Measurements from ENCODE around the gene CAPNS2.

CAPNS2 gene

GRCh38 chr16:55566432-55567175 is at the start of gene CAPNS2:
TSS of gene CAPNS2 (plus strand) at chr16:55566684. CDS start at chr16:55566757, 73 bp downstream.
- DNase-seq, result no peak

GRCh38 chr16:55521792-55522191 is 44.7 kb upstream of the CAPNS2 start:
- no peak for DNase-seq

DNA sequence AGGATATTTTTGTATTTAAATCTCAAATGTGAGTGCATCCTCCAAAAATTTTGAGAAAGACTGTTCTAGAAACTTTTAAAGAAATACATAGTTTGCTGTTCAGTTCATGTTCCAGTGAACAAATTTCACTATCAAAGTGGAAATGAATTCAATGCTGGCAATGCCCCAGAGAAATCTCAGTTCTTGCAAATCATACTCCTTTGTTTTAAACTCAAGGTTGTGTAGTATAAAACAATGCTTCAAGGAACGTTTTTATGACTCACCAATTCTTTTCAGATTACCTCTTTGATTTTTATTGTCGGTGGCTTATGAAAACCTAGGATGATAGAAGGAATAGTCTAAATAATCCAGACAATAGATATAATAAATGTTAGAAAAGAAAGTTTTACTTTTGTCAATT is 40.0 kb upstream of the CAPNS2 start:
- no peak for DNase-seq

DNA sequence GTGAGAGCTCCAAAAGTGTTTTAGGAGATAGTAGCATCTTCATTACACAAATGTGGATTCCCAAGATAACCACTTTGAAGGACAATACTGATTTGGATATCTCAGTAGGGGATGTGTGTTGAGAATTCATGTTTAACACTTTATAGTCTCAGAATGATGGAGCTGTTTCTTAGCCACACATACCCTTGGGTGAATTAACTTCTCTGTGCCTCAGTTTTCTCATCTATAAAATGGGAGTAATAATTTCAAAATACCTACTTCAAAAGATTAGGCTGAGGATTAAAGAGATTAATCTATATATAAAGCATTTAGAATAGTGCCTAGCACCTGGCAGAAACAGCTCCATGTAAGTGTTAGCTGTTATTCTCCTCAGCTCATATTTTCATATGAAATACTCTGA is 38.6 kb upstream of the CAPNS2 start:
- no peak for DNase-seq

DNA sequence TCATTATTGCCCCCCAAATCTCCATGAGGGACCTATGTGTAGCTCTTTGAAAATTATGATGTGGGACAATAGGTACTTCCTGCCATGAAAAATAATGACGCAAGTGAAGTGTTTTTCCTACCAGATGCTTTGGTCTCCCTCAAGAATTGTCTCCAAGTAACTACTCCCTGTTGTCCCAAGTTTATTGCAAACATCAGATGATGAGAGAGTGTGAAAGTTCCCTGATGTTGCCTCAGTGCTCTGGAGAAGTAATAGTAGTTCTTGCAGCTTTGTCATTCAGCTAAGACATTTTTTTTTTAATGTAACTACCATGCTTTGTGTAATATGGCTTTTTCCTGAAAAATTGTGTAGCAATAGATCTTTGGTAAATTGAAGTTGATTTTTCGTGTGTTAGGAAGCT is 37.5 kb upstream of the CAPNS2 start:
- no peak for DNase-seq

- DNase-seq, result no peak
Observed at GRCh38 chr16:55530316-55530856, 36.1 kb upstream of the CAPNS2 start.

DNA sequence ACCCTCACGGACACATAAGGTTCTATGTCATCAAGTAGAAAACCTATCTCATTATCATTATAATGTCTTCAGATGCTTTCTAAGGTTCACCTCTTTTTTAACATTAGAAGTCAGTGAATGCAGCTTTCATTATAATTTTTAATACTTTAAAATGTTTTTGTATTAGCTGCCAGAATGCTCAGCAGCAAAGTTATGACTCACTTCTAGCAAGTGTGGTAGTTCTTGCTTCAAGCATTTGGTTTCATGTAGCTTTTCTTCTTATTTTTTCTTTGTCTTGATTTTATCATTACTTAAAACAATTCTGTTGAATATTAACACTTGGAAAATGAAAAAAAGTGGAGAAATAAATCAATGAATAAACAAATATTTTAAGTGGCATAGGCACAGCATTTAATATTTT is 34.3 kb upstream of the CAPNS2 start:
- DNase-seq, result no peak

DNA sequence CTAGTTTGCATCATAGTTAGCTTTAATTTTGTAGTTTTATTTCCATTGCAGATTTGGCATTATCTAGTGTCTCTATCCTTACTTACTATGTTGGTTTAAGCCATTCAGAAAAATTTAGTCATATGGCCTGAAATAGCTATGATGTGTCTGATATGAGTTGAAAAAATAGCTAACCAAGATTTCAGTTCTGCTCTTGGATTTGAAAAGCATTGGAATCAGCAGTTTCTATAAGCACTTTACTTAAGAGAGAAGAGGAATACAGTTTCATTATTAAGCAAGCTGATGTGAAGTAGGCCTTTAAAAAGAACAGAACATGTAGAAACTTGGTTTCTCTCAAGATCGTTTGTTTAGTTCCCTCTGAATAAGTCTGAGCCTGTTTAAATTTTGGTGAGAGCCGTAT is 31.7 kb upstream of the CAPNS2 start:
- DNase-seq, result no peak

- DNase-seq, result no peak
Observed at GRCh38 chr16:55539049-55539448, 27.4 kb upstream of the CAPNS2 start.

DNA sequence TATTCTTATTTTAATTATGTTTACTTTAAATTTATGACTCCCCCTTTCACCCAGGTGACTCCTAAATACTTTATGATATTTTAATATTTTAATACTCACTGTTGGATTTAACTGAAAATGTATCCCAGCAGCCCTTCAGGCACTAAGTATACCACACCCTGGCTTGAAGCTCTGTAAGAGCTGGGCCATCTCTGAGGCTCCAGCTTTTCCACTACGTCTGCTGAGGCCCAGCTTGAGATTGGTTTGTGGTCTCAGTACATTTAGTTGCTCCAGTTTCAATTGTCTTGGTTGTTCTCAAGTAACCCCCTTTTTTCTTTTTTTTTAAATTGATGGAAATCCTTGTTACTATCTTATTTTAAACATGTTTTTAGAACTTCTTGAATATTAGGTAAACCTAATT is 27.0 kb upstream of the CAPNS2 start:
- DNase-seq, result no peak

DNA sequence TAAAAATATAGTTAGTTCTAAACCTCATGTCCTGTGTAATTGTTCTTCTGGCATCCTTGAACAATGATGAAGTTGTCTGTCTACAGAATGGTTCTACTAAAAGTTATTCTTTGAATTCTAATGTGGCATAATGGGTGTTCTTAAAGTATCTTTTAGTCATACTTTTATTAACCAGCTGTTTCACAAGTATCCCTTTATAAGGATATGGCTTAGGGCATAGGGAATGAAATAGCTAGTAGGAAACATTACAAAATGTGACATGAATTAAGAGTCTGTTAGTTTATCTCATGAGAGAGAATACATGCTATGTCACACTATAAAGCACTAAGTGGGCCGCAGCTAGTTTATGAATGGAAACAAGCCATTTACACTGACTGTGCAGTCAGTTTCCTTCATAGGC is 26.3 kb upstream of the CAPNS2 start:
- DNase-seq, result no peak

DNA sequence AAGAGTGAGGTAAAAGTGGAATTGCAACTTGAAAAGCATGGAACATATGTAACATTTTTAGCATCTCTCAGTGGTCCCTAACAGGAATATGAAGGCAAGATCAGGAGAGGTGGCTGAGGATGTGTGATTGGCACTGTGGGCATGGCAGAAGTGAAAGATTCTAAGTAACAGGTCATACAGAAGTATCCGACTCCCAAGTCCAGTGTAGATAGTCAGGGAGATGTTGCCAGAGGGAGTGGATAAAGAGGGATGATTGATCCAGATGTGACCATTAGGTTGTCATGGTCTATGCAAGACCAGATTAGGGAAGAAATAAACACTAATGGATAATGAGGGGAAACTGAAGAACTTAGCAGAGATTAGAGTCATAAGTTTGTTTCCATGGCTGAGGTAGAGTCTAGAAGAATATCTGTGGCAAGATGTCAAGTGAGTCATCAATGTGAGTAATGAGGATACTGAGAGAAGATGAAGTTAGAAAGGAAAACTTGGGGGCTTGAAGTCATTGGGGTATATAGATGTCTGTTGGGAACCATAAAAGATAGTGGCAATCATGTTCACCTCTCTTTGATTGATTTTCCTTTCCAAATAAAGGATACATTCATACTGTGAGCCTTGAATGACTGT is 23.9 kb upstream of the CAPNS2 start:
- no peak for DNase-seq

DNA sequence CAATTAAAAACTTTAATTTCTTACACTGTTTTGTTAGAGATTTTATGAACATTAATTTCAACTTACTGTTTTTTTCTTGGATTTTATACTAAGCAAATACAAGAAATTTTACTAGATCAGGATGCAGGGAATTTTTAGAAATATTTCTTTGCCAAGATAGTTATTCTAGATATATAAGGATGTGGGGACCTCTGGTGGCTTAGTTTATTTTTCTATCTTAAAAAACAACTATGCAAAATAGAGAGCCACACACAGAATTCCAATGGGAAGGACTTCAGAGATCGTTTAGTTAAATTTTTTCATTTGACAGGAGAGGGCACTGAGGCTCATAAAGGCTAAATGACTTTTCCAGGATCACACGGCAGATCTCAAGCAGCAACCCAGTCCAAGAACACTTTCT is 23.0 kb upstream of the CAPNS2 start:
- no peak for DNase-seq

DNA sequence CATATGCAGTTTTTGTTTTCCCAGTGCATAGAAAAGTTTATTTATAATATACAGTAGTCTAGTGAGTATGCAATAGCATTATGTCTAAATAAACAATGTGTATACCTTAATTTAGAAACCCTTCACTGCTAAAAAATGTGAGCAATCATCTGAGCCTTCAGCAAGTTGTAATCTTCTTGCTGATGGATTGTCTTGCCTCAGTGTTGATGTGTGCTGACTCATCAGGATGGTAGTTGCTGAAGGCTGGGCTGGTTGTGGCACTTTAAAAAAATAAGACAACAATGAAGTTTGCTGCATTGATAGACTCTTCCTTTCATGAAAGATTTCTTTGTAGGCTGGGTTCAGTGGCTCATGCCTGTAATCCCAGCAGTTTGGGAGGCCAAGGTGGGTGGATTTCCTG is 13.9 kb upstream of the CAPNS2 start:
- DNase-seq, result no peak

DNA sequence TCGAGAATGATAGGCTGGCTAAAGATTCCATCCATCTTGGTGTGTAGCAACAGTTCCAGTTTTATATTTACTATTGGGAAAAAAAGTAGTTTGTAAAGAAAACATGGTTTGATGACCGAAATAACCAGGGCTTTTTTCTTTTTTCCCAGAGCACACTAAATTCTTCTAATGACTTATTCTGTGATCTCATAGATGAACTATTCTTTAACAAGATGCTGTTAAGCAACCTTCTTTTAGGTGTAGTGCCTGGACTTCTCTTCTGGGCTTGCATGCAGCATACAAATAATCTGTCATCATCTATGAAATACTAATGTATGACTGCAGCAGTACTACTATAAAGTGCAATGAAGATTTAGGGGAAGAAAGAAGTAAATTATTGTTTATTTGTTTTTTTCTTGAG is 11.0 kb upstream of the CAPNS2 start:
- DNase-seq, result no peak

DNA sequence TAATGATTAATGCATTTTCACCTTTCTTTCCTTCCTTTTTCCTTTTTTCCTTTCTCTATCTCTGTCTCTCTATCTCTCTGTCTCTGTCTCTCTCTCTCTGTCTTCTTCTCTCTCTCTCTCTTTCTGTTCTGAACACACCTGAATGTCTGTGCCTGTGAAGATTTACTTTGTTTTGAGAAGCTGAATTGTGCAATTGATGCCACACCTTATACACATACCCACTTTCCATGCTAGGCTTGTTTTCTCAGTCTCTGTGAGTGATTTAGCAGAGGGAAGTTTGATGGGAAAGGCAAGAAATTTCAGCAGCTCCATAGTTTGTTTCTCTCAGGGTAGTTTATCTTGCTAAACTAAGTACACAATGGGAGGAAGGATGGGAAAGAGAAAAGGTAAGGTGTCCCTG is 9.3 kb upstream of the CAPNS2 start:
- no peak for DNase-seq

- DNase-seq, result no peak
Observed at GRCh38 chr16:55559233-55559632, 7.3 kb upstream of the CAPNS2 start.

DNA sequence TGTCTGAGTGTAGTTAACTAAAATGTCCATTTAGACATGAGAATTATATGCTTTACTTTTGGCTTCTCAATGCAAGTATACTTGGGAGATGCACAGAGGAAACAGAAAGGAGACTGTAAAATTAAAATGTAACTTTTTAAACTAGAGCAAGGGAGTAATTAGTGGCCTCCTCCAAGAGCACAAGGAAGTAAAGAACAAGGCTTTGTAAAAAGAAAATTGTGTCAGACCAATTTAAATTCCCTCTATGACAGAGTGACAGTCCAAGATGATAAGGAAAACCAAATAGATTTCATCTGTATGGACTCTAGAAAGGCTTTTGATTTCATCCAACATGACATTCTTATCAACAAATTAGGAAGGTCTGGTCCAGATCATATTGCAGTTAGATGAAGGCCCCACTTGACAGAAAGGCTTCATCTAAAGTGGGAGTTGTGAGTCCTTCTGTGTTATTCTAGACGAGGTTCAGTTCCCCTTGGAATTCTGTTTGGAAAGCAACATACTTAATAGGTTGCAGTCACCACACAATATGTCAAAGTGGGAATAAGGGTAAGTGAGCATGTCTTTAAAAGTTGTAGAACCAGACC is 6.5 kb upstream of the CAPNS2 start:
- no peak for DNase-seq

DNA sequence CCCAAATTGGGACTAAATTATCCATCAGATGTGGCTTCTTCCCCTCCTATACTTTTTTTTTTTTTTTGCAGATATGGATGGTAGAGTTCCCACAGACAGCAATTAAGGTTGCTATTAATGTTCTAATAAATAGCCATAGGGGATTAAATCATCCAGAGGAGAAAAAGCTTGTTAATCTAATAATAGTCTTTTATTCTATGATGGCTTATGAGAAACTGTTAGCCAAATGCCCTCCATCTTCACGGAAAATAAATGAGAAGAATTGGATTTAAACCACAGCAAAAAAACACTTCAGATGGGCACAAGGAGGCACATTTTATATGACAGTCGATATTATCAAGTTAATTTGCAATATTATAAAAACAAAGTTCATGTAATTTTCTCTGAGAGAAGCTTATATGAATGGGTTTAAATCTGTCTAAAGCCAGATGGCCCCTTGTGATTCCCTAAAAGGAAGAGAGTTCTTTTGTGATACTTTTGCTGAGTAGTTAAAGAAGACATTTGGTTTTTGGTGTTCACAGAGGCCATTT is 5.1 kb upstream of the CAPNS2 start:
- no peak for DNase-seq

DNA sequence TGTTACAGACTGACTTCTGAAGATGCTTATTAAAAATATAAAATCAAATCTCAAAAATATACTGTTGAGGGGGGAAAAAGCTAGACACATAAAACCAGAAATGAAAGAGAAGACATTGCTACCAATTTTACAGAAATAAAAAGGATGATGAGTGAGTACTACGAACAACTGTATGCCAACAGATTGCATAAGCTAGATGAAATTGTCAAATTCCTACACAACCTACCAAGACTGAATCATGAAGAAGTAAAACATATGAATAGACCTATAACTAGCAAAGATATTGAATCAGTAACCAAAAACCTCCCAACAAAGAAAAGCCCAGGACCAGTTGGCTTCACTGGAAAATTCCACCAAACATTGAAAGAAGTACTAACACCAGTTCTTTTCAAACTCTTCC is 3.5 kb upstream of the CAPNS2 start:
- DNase-seq, result no peak

- DNase-seq, result no peak
Observed at GRCh38 chr16:55563797-55564196, 2.7 kb upstream of the CAPNS2 start.

DNA sequence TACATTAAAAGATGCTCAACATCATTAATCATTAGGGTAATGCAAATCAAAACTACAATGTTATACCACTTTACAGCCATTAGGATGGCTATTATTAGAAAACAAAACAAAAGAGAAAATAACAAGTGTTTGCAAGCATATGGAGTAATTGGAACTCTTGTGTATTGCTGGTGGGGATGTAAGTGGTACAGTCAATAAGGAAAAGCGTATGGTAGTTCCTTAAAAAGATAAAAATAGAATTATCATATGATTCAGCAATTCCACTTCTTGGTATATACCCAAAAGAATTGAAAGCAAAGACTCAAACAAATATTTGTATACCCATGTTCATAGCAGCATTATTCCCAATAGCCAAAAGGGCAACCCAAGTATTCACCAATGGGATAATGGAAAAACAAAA is 1.4 kb upstream of the CAPNS2 start:
- DNase-seq, result no peak

DNA sequence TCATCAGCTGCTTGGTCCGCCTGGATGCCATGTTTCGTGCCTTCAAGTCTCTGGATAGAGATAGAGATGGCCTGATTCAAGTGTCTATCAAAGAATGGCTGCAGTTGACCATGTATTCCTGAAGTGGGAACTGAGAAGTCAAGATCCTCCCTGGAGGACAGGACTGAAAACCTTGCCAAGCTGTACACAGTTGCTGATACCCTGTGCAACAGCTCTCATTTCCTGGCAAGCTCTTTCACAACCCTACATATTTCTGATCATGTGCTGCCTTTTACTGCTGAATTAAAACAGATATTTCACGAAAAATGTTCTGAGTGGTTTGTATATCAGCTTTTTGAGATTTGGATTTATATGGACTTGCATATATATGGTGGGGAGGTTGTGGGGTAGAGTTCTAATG is 898 bp downstream of the CAPNS2 start:
- DNase-seq, result no peak

GRCh38 chr16:55568207-55568606 is 1.7 kb downstream of the CAPNS2 start:
- no peak for DNase-seq
